Stimulated activated CD4-positive, alpha-beta T cell treated with anti-CD3 and anti-CD28 coated beads, Interleukin-4, amount 100 ng/mL, for 24 hours (primary cell): ENCODE results near the gene AKR7A2.
"Not testable (repeated sequence)": the region's sequence is repeated elsewhere in the genome, so short reads cannot be mapped to it uniquely, and the experiment has no call there.

Source experiments
- DNase-seq: peaks from one replicate; pipeline ENCODE4 v3.0.0-alpha.2; 2020

AKR7A2 gene

GRCh38 chr1:19324665-19324990 is 12.7 kb upstream of the AKR7A2 start:
- no peak for DNase-seq

DNA sequence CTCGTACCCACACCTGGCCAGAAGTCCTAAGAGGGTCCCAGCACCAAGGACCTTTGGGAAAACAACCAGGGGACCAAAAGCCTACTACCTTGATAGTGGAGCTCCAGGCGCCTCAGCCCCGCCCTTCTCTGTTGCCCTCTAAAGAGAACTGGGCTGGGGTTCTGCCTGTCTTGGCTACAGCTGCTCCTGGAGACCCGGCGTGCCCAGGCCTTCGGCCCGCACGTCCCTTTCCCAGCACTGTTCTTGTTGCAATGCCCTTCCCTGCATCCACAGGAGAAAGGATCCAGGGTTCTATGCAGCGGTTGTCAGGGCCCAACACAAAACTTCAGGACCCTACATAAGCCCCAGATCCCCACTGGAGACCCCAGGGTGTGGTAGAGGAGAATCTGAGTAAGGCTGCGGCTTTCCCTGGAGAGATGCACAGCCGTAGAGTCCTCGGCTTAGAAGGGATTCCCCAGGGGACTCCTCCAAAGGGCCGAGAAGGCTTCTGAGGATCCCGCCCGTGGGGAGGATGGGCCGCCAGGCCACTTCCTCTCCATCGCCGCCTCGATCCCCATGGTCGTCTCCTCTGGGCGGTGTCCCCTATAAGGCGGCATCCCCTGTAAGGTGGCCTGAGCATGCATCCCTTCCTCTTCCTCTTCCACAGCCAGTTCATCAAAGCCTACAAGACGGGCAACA is 12.2 kb upstream of the AKR7A2 start:
- no peak for DNase-seq

GRCh38 chr1:19322481-19322880 is 10.5 kb upstream of the AKR7A2 start:
- DNase-seq: no peak

DNA sequence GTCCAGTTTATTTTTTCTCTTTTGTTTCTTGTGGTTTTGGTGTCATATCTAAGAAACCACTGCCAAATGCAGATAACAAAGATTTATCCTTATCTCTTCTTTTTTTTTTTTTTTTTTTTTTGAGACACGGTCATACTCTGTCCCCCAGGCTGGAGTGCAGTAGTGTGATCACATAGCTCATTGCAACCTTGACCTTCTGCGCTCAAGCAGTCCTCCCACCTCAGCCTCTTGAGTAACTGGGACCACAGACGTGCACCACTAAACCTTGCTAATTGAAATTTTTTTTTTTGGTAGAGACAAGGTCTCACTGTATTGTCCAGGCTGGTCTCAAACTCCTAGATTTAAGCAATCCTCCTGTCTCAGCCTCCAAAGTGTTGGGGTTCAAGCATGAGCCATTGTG is 9.1 kb upstream of the AKR7A2 start:
- DNase-seq: no peak

GRCh38 chr1:19319196-19319595 is 7.3 kb upstream of the AKR7A2 start:
- DNase-seq: no peak

GRCh38 chr1:19317126-19317910 is 5.4 kb upstream of the AKR7A2 start:
- DNase-seq: no peak

- no peak for DNase-seq
Measured at GRCh38 chr1:19315378-19316198, 3.6 kb upstream of the AKR7A2 start.

DNA sequence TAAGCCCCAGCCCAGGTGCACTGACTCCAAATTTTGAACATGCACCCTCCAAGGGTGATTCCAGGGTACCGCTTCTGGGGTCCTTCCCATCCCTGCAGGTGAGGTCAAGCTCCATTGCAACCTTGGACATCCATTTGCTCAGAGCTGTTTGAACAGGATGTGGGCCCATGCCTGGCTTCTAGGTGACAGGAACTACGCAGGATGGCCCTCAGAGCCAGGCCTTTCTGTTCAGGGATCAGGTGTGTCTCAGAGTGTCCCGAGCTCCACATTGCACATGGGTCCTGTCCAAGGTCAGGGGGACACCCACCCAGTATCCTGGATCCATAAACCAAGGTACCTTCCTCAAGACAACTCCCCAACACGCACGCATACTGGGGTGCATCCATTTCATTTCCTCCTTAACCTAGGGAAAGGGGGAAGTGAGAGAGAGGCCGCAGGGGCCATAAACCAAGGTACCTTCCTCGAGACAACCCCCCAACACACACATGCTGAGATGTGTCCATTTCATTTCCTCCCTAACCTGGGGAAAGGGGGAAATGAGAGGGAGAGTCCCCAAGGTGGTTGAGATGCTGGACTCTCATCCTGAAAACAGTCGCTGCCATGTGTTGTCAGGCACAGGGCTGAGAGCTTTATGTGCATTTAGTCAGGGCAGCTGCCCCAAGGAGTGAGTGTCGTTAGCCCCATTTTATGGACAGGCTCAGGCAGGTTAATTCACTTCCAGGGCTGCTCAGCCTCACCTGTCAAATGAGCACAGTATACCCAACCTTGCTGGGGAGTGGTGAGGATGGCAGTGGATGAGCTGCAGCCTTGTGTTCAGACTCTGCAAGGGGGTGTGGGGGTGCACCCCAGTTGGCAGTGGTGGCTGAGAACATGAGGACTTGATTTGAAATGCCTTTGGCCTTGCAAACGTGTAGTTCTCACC is 2.3 kb upstream of the AKR7A2 start:
- no peak for DNase-seq

GRCh38 chr1:19313636-19313959 is 1.7 kb upstream of the AKR7A2 start:
- no peak for DNase-seq

DNA sequence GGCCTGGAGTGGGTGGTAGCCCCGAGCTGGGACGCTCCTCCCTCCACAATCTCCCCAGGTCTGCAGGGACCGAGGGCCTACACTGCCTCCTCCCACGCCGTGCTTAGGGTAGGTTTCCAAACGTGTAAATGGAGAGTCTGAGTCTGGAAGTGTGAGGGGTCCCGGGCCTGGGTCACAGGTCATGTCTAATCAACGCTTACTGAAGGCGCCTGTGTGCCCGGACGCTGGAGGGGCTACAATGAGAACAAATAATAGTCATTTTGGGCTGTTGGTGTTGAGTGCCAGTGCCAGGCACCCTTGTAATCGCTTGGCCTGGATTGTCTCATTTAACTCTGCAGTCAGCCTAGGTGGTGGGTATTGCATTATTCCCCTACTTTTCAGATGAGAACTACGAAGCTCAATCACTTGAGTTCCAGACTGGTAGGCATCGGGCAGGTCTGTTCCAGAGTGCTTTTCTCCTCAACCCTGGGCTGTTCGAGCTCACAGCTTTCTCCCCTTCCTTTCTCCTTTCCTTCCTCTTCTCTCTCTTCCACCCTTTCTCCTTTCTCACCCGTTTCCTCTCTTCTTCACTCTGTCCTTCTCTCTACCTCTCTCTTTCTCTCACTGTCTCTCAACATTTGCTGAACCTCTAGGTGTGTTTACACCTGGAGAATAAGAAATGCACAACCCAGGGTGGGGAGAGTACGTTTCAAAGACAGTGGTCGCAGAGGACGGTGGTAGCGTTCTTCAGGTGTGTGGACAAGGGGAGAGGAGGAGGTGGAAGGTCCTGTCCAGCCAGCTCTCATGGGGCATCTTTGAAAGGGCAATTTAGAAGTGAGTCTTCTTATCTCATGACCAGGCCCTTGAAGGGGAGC is 1.1 kb upstream of the AKR7A2 start:
- peak; percentile 37 for DNase-seq

DNA sequence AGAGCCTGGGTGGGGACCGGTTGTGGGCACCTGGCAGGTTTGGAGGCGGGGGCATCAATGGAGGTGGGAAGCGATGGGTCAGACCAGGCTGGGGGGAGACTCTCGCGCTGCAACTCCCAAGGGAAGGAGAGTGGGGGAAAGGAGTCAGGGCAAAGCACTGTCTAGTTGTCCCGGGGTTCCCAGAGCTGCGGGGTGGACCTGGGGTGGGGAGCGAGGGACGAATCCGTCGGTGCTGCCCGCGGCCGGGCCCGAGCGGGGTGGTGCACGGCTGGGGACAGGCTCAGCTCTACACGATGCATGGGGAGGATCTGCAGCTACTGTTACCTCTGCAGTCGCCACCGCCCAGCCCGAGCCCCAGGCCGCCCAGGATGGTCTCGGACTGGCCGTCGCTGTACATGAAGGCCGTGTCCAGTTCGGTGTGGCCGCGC is 427 bp downstream of the AKR7A2 start:
- DNase-seq: no peak

- DNase-seq: no peak
Measured at GRCh38 chr1:19310720-19311502, 1.0 kb downstream of the AKR7A2 start.

- DNase-seq: no peak
Measured at GRCh38 chr1:19310061-19310460, 1.9 kb downstream of the AKR7A2 start.

- DNase-seq: no peak
Measured at GRCh38 chr1:19309123-19309813, 2.7 kb downstream of the AKR7A2 start.

DNA sequence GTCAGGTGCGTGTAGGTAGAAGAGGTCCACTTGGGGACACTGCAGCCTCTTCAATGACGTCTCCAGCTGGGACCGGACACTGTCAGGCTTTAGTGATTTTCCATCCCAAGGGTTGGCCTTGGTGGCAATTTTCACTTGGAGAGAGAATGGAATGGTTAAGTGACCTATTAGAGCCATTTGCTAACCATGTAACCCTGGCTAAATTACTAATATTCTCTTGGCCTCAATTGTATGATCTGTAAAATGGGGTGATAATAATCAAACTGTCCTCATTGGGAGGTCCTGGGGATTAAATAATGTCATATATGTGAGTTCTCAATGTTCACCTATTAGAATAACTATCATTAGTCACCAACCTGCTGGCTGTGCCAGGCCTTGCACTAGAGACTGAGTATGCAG is 3.4 kb downstream of the AKR7A2 start:
- DNase-seq: no peak

DNA sequence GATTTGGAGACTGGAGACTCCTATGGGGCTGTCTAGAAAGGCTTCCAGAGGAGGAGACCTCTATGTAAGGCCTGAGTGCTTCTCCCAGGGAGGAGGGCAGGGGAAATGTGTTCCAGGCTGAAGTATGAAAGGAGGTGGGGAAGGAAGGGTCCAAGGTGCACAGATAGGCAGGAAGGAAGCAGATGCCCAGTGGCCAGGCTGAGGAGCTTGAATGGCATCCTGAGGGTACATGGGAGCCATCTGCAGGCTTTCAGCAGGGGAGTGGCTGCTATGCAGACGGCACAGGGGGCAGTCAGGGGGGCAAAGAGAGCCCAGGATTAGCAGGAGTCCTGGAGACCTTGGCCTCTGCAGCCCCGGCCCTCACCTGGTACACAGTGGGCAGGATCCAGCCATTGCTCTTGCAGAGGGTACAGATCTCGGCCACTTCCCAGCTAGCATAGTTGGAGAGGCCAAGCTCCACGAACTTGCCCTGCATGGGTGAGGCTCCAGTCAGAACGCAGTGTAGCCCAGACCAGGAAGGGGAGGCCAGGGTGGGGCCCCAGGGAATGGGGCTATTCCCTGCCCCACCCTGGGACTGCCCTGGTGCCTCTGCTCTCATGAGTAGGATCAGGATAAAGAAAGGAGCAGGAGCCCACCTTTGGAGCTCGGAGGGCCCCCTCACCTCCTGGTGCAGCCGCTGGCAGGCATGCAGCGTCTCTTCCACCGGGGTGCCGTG is 4.0 kb downstream of the AKR7A2 start:
- DNase-seq: no peak

DNA sequence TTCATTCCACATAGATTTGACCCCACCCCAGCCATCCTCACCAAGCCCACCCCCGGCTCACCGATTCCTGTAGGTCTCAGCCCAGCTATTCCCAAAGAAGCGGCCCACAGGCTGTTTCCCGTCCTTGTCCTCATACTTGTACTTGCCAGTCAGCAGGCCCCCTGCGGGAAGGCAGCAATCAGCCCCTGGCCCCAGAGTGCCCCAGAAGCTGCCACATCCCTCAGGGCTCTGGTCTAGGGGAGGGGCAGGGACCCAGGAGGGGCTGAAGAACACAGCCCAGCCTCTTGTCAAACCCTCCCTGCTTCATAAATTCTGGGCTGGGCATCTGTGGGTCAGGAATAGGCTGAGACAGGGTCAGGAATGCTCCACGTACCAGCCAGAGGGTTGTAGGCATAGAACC is 5.0 kb downstream of the AKR7A2 start:
- no peak for DNase-seq

- DNase-seq: no peak
Measured at GRCh38 chr1:19305880-19306279, 6.1 kb downstream of the AKR7A2 start.

- not testable (repeated sequence) for DNase-seq
Measured at GRCh38 chr1:19304081-19304480, 7.9 kb downstream of the AKR7A2 start.

GRCh38 chr1:19300211-19300610 is 11.7 kb downstream of the AKR7A2 start:
- DNase-seq: no peak
